T-cell (primary cell): ENCODE data around the gene SLX1B. TPM values are rescaled to one million over a fixed set of nuclear protein-coding genes. Genes with fewer than 3 reads are reported as not detected.
A peak's percentile ranks its signal among the peaks of the same experiment; 100 is the strongest.
"Not testable (repeated sequence)": the region's sequence is repeated elsewhere in the genome, so short reads cannot be mapped to it uniquely, and the experiment has no call there.

Experiments used
- ATAC-seq, 4 experiments: fragments of 200-7000 bp in 3 of 4; fragments of 150-1000 bp in 1 of 4; cut with Tn5 transposase; replicated peaks in 1 of 4; 1 replicate in 3 of 4; 2 replicates in 1 of 4; pipeline ENCODE4 v1.10.0; 2021; ENCODE audit warnings: moderate library complexity in 3 of 4, mild to moderate bottlenecking in 2 of 4, moderate number of reproducible peaks in 1 of 4
- CTCF ChIA-PET, 2 donors: fragments of 300-600 bp; sonication (Branson Sonifier 250); formaldehyde crosslinking; loops; one replicate each; lab custom pipeline; 2022; ENCODE audit warnings: antibody characterized with exemption in 2 of 2; lab: Charles Lee
- POLR2A ChIA-PET, 2 donors: fragments of 300-600 bp; sonication (Branson Sonifier 250); formaldehyde crosslinking; loops; one replicate each; lab custom pipeline; 2022; ENCODE audit warnings: antibody characterized with exemption in 2 of 2; lab: Charles Lee
- DNase-seq, 35 experiments: peaks; one replicate each; pipeline versions ENCODE4 v3.0.0 to v3.0.0-alpha.2; 2013 to 2023
- H3K27ac ChIP-seq: one replicate; pipeline ENCODE4 v1.5.1; 2013; ENCODE audit warnings: low read length
- H3K27me3 ChIP-seq, 2 experiments: replicated peaks in 1 of 2; 1 replicate in 1 of 2; 2 replicates in 1 of 2; pipeline versions ENCODE4 v1.6.1 to v1.7.0; 2013; ENCODE audit warnings: low read length in 1 of 2, mixed read lengths in 1 of 2; ENCODE audit not compliant: control insufficient read depth in 2 of 2, insufficient read depth in 2 of 2; ENCODE audit errors: extremely low read depth in 1 of 2
- H3K36me3 ChIP-seq, 2 donors: 1 replicate in 1 of 2; 2 replicates in 1 of 2; pipeline versions ENCODE4 v1.6.1 to v1.7.0; 2013; ENCODE audit warnings: low read length in 1 of 2; ENCODE audit not compliant: control insufficient read depth in 2 of 2, insufficient read depth in 1 of 2; ENCODE audit errors: extremely low read depth in 1 of 2
- H3K4me1 ChIP-seq, 2 experiments: 1 replicate in 1 of 2; 2 replicates in 1 of 2; pipeline versions ENCODE4 v1.6.1 to v1.7.0; 2013; ENCODE audit warnings: low read length in 2 of 2, mixed read lengths in 1 of 2; ENCODE audit not compliant: insufficient read depth in 2 of 2, control insufficient read depth in 1 of 2; ENCODE audit errors: extremely low read depth in 1 of 2
- H3K4me3 ChIP-seq, 2 donors: 1 replicate in 1 of 2; 2 replicates in 1 of 2; pipeline versions ENCODE4 v1.5.1 to v1.7.0; 2013; ENCODE audit warnings: mild to moderate bottlenecking in 2 of 2, low read length in 1 of 2, moderate library complexity in 1 of 2; ENCODE audit not compliant: control insufficient read depth in 1 of 2; ENCODE audit errors: extremely low read depth in 1 of 2
- H3K9me3 ChIP-seq: 2 replicates; pipeline ENCODE4 v1.7.0; 2013
- H3K27ac Mint-ChIP-seq, 2 donors: one replicate each; pipeline ENCODE4 v1.8.0; 2020 to 2021; ENCODE audit warnings: mild to moderate bottlenecking in 2 of 2, mixed read lengths in 2 of 2
- H3K27me3 Mint-ChIP-seq, 2 donors: one replicate each; pipeline ENCODE4 v1.8.0; 2021 to 2022; ENCODE audit warnings: mixed read lengths in 2 of 2
- H3K36me3 Mint-ChIP-seq: one replicate; pipeline ENCODE4 v1.8.0; 2021; ENCODE audit warnings: mixed read lengths
- H3K4me1 Mint-ChIP-seq, 3 donors: one replicate each; pipeline ENCODE4 v1.8.0; 2020 to 2022; ENCODE audit warnings: mixed read lengths in 3 of 3, mild to moderate bottlenecking in 1 of 3
- H3K4me3 Mint-ChIP-seq, 3 donors: one replicate each; pipeline ENCODE4 v1.8.0; 2020 to 2022; ENCODE audit warnings: mild to moderate bottlenecking in 3 of 3, mixed read lengths in 3 of 3, moderate library complexity in 3 of 3
- H3K9me3 Mint-ChIP-seq, 3 donors: one replicate each; pipeline ENCODE4 v1.8.0; 2020 to 2022; ENCODE audit warnings: mixed read lengths in 3 of 3
- WGBS: methylation state at CpG from one replicate; pipeline ENCODE4 v1.1.5; 2013; ENCODE audit warnings: missing lambda C conversion rate; ENCODE audit not compliant: insufficient coverage; 5-methylcytosine and 5-hydroxymethylcytosine counted together
- total RNA-seq, 35 experiments: library from RNA in 6 of 35; stranded (reverse) in 6 of 35; fragments of 120-200 nt in 1 of 35; gene quantifications; one replicate each; pipeline versions ENCODE4 v1.2.1 to v1.2.4 and lab custom pipeline; 2013 to 2026

The SLX1B gene
- total RNA-seq: 10 to 100 TPM; 13.5 to 38.4 (median 31.9) TPM
- 18.9 TPM for total RNA-seq (2013)
- total RNA-seq (lab: John Stamatoyannopoulos, UW): 0 to 0.19 (median 0) reads per million in 29 experiments

DNA sequence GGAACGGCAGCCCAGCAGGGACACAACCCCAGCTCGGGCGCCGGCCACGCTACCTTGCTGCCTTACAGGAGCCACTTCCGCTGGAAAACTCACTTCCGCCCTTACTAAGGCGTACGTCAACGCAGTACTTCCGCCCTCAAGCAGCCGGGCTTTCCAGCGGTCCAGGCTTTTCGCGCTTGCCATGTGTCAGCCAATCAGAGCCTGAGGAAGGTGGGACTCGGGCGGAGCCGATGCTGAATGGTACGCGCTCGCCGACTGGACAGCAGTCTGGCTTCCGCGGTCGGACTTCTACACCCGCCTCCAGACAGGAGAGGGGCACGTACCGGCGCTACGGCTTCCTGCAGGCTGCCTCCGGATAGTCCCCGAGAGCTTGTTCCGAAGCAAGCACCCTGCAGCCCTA lies at the start of gene SLX1B, which contains the start of gene BOLA2:
Gene SLX1B, plus strand, starts transcription at position 265 of the 400 bp plus-strand sequence.
Gene BOLA2, minus strand, starts transcription at position 83 of the 400 bp plus-strand sequence. CDS start 98 bp downstream, outside the sequence.
- H3K27me3 ChIP-seq, H3K36me3 Mint-ChIP-seq, H3K4me3 Mint-ChIP-seq, H3K9me3 Mint-ChIP-seq, H3K4me1 ChIP-seq, DNase-seq, H3K27me3 Mint-ChIP-seq, H3K27ac Mint-ChIP-seq, H3K9me3 ChIP-seq, H3K4me1 Mint-ChIP-seq, POLR2A ChIA-PET, CTCF ChIA-PET, H3K4me3 ChIP-seq, H3K27ac ChIP-seq, H3K36me3 ChIP-seq: not testable (repeated sequence)
- peak; percentile 86 to 89 (median 88) for ATAC-seq
- no CpG with 5 or more reads among the region's 33 CpGs for WGBS

DNA sequence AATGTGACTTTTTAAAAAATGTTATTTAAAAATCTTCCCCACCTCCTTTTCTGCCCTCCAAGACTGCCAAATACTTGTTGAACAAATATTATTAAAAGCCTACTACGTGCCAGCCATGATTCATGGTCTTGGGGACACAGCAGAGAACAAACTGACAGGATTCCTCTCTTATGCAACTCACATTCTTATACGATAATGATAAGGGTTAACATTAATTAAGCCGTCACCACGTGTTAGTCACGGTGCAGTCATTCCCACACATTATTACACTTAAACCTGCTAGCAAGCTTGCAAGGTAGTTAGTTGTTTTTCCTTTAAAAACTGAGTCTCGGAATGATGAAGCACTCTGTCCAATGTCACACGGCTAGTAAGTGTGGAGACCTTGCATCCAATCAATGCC lies 49.1 kb upstream of the SLX1B start:
- H3K4me3 Mint-ChIP-seq, H3K27ac Mint-ChIP-seq, H3K9me3 Mint-ChIP-seq, H3K27me3 Mint-ChIP-seq, CTCF ChIA-PET, H3K9me3 ChIP-seq, H3K36me3 ChIP-seq, H3K27me3 ChIP-seq, H3K27ac ChIP-seq, H3K4me1 ChIP-seq, H3K36me3 Mint-ChIP-seq, ATAC-seq, H3K4me1 Mint-ChIP-seq, POLR2A ChIA-PET, H3K4me3 ChIP-seq, DNase-seq: not testable (repeated sequence)
- WGBS: no CpG with 5 or more reads among the region's 7 CpGs

DNA sequence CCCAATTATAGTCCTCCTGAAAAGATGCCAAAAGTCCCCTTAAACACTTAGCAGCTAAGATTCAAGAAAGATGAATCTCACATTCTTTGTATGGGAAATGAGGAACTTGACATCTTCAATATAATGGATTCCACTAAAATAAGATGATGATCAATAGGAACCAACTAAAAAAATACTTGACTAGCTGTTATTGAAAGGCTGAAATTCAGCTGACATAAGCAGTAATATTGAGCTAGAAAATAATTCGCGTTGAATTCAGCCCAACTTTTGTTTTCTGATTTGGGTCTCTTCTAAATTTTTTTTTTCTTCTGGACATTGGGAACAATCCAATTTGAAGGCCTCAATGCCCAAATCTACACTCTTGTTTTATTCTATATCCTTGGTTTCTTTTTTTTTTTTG lies 30.7 kb upstream of the SLX1B start:
- H3K9me3 ChIP-seq, POLR2A ChIA-PET, H3K36me3 Mint-ChIP-seq, H3K4me1 Mint-ChIP-seq, H3K27me3 Mint-ChIP-seq, H3K27ac ChIP-seq, ATAC-seq, H3K9me3 Mint-ChIP-seq, H3K27ac Mint-ChIP-seq, H3K4me3 Mint-ChIP-seq, H3K4me3 ChIP-seq, H3K4me1 ChIP-seq, H3K36me3 ChIP-seq, H3K27me3 ChIP-seq, DNase-seq, CTCF ChIA-PET: not testable (repeated sequence)
- WGBS: no CpG with 5 or more reads among the region's 2 CpGs

DNA sequence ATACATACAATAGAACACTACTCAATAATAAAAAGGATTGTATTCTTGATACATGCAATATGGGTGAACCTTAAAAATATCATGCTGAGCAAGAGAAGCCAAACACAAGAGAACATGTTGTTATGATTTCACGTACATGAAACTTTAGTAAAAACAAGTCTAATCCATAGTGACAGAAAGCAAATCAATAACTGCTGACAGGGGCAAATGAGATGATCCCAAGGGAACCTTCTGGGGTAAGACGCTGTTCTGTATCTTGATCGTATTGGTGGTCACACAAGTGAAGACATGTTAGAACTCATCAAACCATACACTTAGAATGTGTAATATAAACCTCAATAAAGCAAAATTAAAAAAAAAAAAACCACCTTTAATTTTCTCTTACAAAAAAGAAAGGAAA lies 28.9 kb upstream of the SLX1B start:
- POLR2A ChIA-PET, CTCF ChIA-PET, H3K36me3 Mint-ChIP-seq, H3K27me3 Mint-ChIP-seq, H3K9me3 ChIP-seq, ATAC-seq, H3K27ac Mint-ChIP-seq, H3K27ac ChIP-seq, DNase-seq, H3K4me3 ChIP-seq, H3K4me1 ChIP-seq, H3K36me3 ChIP-seq, H3K27me3 ChIP-seq, H3K4me3 Mint-ChIP-seq, H3K4me1 Mint-ChIP-seq, H3K9me3 Mint-ChIP-seq: not testable (repeated sequence)
- WGBS: no CpG with 5 or more reads among the region's 3 CpGs

DNA sequence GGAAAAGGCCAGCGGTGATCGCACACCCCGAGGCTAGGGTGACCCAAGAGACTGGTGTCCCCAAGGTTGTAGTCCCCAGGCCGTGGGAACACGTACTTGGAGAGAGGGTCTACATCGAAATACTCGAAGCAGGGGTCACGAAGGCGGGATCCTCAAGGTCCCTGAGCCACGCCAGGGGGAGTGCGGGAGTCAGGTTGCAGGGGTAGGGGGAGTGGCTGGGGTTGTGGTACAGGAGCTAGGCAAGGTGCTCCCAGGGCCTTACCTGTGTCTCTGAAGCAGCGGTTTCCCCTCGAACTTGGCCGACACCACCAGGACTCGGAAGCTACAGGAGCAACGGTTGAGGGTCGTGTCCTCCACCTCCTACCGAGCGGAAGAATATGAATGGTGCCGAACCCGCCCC lies 579 bp upstream of the SLX1B start:
- POLR2A ChIA-PET, H3K9me3 ChIP-seq, H3K4me1 ChIP-seq, H3K27me3 Mint-ChIP-seq, H3K9me3 Mint-ChIP-seq, H3K4me3 Mint-ChIP-seq, H3K27ac ChIP-seq, H3K36me3 ChIP-seq, DNase-seq, H3K27ac Mint-ChIP-seq, H3K36me3 Mint-ChIP-seq, H3K4me1 Mint-ChIP-seq, CTCF ChIA-PET, H3K4me3 ChIP-seq, H3K27me3 ChIP-seq: not testable (repeated sequence)
- WGBS: no CpG with 5 or more reads among the region's 21 CpGs
- peak; percentile 29 to 35 (median 34) for ATAC-seq

DNA sequence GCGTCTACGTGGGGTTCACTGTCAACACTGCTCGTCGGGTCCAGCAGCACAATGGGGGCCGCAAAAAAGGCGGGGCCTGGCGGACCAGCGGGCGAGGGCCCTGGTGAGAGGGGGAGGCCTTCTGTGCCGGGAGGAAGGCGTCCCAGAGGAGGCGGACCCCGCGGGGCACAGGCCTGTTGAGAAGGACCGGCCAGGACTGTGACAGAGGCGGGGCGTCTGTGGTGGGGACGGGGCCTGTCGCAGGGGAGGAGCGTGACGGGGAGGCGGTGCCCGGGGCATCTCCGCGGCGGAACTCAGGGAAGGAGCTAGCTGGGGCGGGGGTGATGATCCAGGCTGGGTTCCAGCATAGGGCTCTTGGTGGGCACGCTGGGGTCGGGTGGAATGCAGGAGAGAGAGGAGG lies 495 bp downstream of the SLX1B start:
- POLR2A ChIA-PET, H3K4me3 ChIP-seq, H3K9me3 Mint-ChIP-seq, H3K27me3 ChIP-seq, H3K27ac ChIP-seq, CTCF ChIA-PET, H3K36me3 ChIP-seq, DNase-seq, H3K4me1 Mint-ChIP-seq, H3K36me3 Mint-ChIP-seq, H3K4me3 Mint-ChIP-seq, H3K4me1 ChIP-seq, H3K9me3 ChIP-seq, H3K27me3 Mint-ChIP-seq, H3K27ac Mint-ChIP-seq: not testable (repeated sequence)
- WGBS: no CpG with 5 or more reads among the region's 29 CpGs
- ATAC-seq: peak; percentile 74 to 78 (median 76)

DNA sequence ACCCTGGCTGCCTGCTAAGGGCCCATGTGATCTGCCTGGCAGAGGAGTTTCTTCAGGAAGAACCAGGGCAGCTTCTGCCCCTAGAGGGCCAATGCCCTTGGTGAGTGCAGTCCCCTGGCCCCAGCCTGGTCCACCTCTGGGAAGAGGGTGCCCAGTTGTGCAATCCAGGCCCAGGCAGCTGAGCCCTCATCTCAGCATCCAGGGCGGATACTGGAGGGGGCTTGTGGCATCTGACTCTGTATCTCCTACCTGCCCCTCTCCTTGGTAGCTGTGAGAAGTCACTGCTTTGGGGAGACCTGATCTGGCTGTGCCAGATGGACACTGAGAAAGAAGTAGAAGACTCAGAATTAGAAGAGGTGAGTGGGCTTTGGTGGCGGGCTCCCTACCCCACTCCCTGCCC lies 3.3 kb downstream of the SLX1B start:
- H3K27ac Mint-ChIP-seq, H3K4me1 Mint-ChIP-seq, H3K27me3 ChIP-seq, H3K36me3 ChIP-seq, H3K4me3 Mint-ChIP-seq, CTCF ChIA-PET, H3K9me3 ChIP-seq, H3K27me3 Mint-ChIP-seq, H3K4me1 ChIP-seq, H3K9me3 Mint-ChIP-seq, H3K4me3 ChIP-seq, POLR2A ChIA-PET, H3K36me3 Mint-ChIP-seq, ATAC-seq, H3K27ac ChIP-seq: not testable (repeated sequence)
- no CpG with 5 or more reads among the region's 2 CpGs for WGBS
- peak in 1 of 35 experiments; percentile 21 for DNase-seq
